AG10803 (cell line): Measurements from ENCODE around the gene C16orf96.

ENCODE experiments used
- DNase-seq: peaks from one replicate; pipeline ENCODE4 v3.0.0; 2010; ENCODE audit warnings: low read depth
- H3K4me3 ChIP-seq: 2 replicates; pipeline ENCODE4 v1.5.1; 2011; ENCODE audit warnings: mild to moderate bottlenecking, low read length, control low read depth
- CTCF ChIP-seq: conservative IDR thresholded peaks from 2 replicates; pipeline ENCODE4 v1.5.1; 2011; ENCODE audit warnings: mild to moderate bottlenecking, low read length, control low read depth, inconsistent platforms

C16orf96 gene

GRCh38 chr16:4539716-4540284, 16.3 kb upstream of the C16orf96 start:
- TF ChIP-seq CTCF, result no peak
- no peak for DNase-seq
- no peak overlapping the region for H3K4me3 ChIP-seq

- H3K4me3 ChIP-seq, result no peak overlapping the region
- TF ChIP-seq CTCF, result no peak
- no peak for DNase-seq
Observed at GRCh38 chr16:4544473-4544872, 11.7 kb upstream of the C16orf96 start.

DNA sequence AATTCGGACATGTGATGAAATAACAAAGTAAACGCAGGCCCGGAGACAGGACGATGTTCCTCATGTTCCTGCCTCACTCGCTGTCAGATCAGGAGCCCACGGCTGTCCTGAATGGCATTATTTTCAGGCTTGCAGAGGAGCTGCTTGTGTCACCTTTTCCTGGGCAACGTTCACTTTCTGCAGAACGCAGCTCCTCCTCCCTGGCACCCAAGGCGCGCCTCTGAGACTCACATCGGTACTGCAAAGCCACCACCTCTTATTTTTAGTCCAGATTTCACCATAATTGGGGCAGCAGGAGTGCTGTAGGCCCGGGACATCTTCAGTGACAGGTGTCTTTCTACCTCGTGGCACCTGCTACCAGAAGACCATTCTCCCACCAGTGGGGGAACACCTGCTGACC, 8.0 kb upstream of the C16orf96 start:
- DNase-seq, result no peak
- H3K4me3 ChIP-seq, result no peak overlapping the region
- no peak for TF ChIP-seq CTCF

- DNase-seq, result peak; percentile 37
- no peak overlapping the region for H3K4me3 ChIP-seq
- TF ChIP-seq CTCF, result no peak
Observed at GRCh38 chr16:4550591-4550990, 5.5 kb upstream of the C16orf96 start.

DNA sequence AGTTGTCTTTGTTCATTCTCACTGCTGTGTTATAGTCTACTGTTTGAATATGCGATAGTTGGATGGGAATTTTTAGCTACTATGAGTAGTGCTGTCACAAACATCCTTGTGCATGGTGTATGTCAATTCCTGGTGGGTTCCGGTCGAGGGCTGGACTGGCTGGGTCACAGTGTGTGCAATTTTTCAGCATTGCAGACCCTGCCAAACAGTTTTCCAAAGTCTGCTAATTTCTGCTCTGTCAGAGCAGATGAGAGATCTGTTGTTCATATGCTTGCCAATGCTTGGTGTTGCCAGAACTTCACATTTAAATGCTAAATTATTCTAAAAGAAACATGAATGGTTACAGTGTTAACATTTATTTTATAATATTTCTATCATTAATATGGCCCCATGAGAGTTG, 3.6 kb upstream of the C16orf96 start:
- no peak for TF ChIP-seq CTCF
- no peak overlapping the region for H3K4me3 ChIP-seq

GRCh38 chr16:4556580-4556979, 440 bp downstream of the C16orf96 start:
- DNase-seq, result no peak
- no peak for TF ChIP-seq CTCF
- H3K4me3 ChIP-seq, result no peak overlapping the region

More for the DNA sequence above, 3.6 kb upstream of the C16orf96 start:
- DNase-seq, result no peak

DNA sequence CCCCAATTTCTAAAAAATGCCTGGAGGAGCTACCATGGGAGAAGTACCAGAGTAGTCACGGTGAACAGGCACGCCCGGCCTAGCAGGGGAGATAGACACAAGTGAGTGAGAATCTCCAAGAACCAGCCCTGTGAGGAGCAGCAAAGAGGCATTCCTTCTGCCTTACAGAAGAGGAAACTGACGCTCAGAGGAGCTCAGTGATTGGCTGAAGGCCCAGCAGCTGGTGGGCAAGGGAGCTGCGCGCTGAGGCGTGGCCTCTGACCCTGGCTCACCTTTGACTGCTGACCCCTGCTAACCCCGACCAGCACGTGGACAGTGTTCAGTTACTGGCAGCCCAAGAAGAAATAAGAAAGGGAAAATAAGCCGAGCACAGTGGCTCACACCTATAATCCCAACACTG, 1.8 kb downstream of the C16orf96 start:
- H3K4me3 ChIP-seq, result no peak overlapping the region
- no peak for TF ChIP-seq CTCF
- no peak for DNase-seq
